Lung (tissue), 12 donors: ENCODE measurements around the gene CTTNBP2. TPM values are rescaled to one million over a fixed set of nuclear protein-coding genes. Genes with fewer than 3 reads are reported as not detected.
A peak's percentile ranks its signal among the peaks of the same experiment; 100 is the strongest.

Experiments
- ATAC-seq: fragments of 200-7000 bp; cut with Tn5 transposase; one replicate; pipeline ENCODE4 v1.9.1; 2020; ENCODE audit warnings: moderate number of reproducible peaks; ENCODE audit not compliant: insufficient read depth, low FRiP score
- DNase-seq, 3 donors: peaks; one replicate each; pipeline ENCODE4 v3.0.0-alpha.2; 2013 to 2017
- H3K27ac ChIP-seq, 2 donors: one replicate each; pipeline ENCODE4 v1.5.1; 2013; ENCODE audit warnings: mild to moderate bottlenecking in 2 of 2, moderate library complexity in 2 of 2, control low read depth in 1 of 2, inconsistent platforms in 1 of 2, low read depth in 1 of 2, low read length in 1 of 2
- H3K27me3 ChIP-seq, 3 donors: one replicate each; pipeline ENCODE4 v1.5.1; 2013; ENCODE audit warnings: low read length in 2 of 3; ENCODE audit not compliant: control insufficient read depth in 3 of 3, insufficient read depth in 3 of 3
- H3K36me3 ChIP-seq, 4 donors: one replicate each; pipeline ENCODE4 v1.5.1; 2013; ENCODE audit warnings: low read length in 4 of 4, mild to moderate bottlenecking in 1 of 4, moderate library complexity in 1 of 4; ENCODE audit not compliant: control insufficient read depth in 4 of 4, insufficient read depth in 4 of 4
- H3K4me1 ChIP-seq, 5 donors: one replicate each; pipeline ENCODE4 v1.5.1; 2013; ENCODE audit warnings: low read length in 5 of 5, mild to moderate bottlenecking in 2 of 5, moderate library complexity in 1 of 5; ENCODE audit not compliant: control insufficient read depth in 5 of 5, insufficient read depth in 5 of 5
- H3K4me3 ChIP-seq: one replicate; pipeline ENCODE4 v1.5.1; 2013; ENCODE audit warnings: mild to moderate bottlenecking, control low read depth, moderate library complexity
- H3K9ac ChIP-seq, 2 donors: one replicate each; pipeline ENCODE4 v1.5.1; 2013; ENCODE audit warnings: low read length in 2 of 2, control low read depth in 1 of 2; ENCODE audit not compliant: insufficient read depth in 1 of 2
- H3K9me3 ChIP-seq, 4 donors: one replicate each; pipeline ENCODE4 v1.5.1; 2013; ENCODE audit warnings: low read length in 3 of 4, mild to moderate bottlenecking in 1 of 4, moderate library complexity in 1 of 4; ENCODE audit not compliant: control insufficient read depth in 4 of 4, insufficient read depth in 3 of 4
- CTCF ChIP-seq: IDR thresholded peaks from 2 replicates; pipeline ENCODE4 v1.5.1; 2012; ENCODE audit warnings: mild to moderate bottlenecking; ENCODE audit errors: control extremely low read depth, extremely low read depth
- WGBS, 2 donors: extraction: QIAGEN DNeasy Blood & Tissue Kit; methylation state at CpG; one replicate each; pipeline ENCODE4 v1.1.7; 2013; 5-methylcytosine and 5-hydroxymethylcytosine counted together
- polyA plus RNA-seq, 2 donors: library from polyadenylated mRNA; stranded (reverse); fragments of 200-250 nt; gene quantifications; one replicate each; pipeline ENCODE4 v1.2.1, GENCODE V29; 2013
- total RNA-seq, 2 donors: library from RNA; depleted of rRNA in 1 of 2; stranded (reverse); fragments of >200 nt in 1 of 2; gene quantifications; one replicate each; pipeline ENCODE4 v1.2.1, GENCODE V29; 2014 to 2021
- donor health status: control.
- donor health status: control.
- donor health status: Bipolar disorder and iron deficiency.
- donor health status: healthy.
- donor health status: DM: yes; HTN: yes; CAD: no.

The CTTNBP2 gene
- total and polyA plus RNA-seq, 4 donors: 0.63 to 15.4 (median 2.4) TPM

- H3K27me3 ChIP-seq: no peaks in the 10 kb centered on the region
- no peak overlapping the region for H3K27ac ChIP-seq
- H3K4me1 ChIP-seq: peaks cover 0 to 20% (median 4%) of the 10 kb centered on the region in 5 donors
- H3K36me3 ChIP-seq: peaks cover 0 to 14% (median 0%) of the 10 kb centered on the region in 4 donors
- H3K4me3 ChIP-seq: no peak overlapping the region
- no peak overlapping the region for H3K9ac ChIP-seq
- ATAC-seq: no peak
- peak in 2 of 3 donors; percentile 34 to 36 for DNase-seq
- no peak for TF ChIP-seq CTCF
- 84 to 91% methylated on average over 4 of the region's 4 CpGs for WGBS, 2 donors
- H3K9me3 ChIP-seq: no peaks in the 10 kb centered on the region
These were observed 13.9 kb downstream of the CTTNBP2 start for GRCh38 chr7:117859246-117859812.

- H3K27me3 ChIP-seq: no peaks in the 10 kb centered on the region
- WGBS, 2 donors: 88 to 91% methylated on average over 3 of the region's 3 CpGs
- no peak overlapping the region for H3K9ac ChIP-seq
- H3K36me3 ChIP-seq: peaks cover 0 to 14% (median 0%) of the 10 kb centered on the region in 4 donors
- ATAC-seq (no peak), DNase-seq (no peak)
- no peaks in the 10 kb centered on the region for H3K9me3 ChIP-seq
- peaks cover 0 to 14% (median 3%) of the 10 kb centered on the region in 5 donors for H3K4me1 ChIP-seq
- no peak for TF ChIP-seq CTCF
- H3K27ac ChIP-seq: no peak overlapping the region
- H3K4me3 ChIP-seq: no peak overlapping the region
These were observed 14.5 kb downstream of the CTTNBP2 start for GRCh38 chr7:117858712-117859111.

GRCh38 chr7:117857718-117858117 is 15.5 kb downstream of the CTTNBP2 start:
- TF ChIP-seq CTCF: no peak
- H3K27ac ChIP-seq: no peak overlapping the region
- H3K9me3 ChIP-seq: no peaks in the 10 kb centered on the region
- no peak overlapping the region for H3K4me3 ChIP-seq
- ATAC-seq (no peak), DNase-seq (no peak)
- no peaks in the 10 kb centered on the region for H3K27me3 ChIP-seq
- H3K9ac ChIP-seq: no peak overlapping the region
- 94 to 99% methylated on average over 6 of the region's 6 CpGs for WGBS, 2 donors
- peaks cover 0 to 11% (median 3%) of the 10 kb centered on the region in 5 donors for H3K4me1 ChIP-seq
- H3K36me3 ChIP-seq: peaks cover 0 to 14% (median 0%) of the 10 kb centered on the region in 4 donors

GRCh38 chr7:117856196-117856595 is 17.0 kb downstream of the CTTNBP2 start:
- no peak for TF ChIP-seq CTCF
- Histone ChIP-seq H3K9ac (no peak overlapping the region), H3K9me3 (no peaks in the 10 kb centered on the region), H3K27me3 (no peaks in the 10 kb centered on the region), H3K4me1 (peaks cover 0 to 11% (median 3%) of the 10 kb centered on the region in 5 donors), H3K27ac (no peak overlapping the region), H3K4me3 (no peak overlapping the region), H3K36me3 (peaks cover 0 to 14% (median 0%) of the 10 kb centered on the region in 4 donors)
- DNase-seq (peak; percentile 75 to 92 (median 89)), ATAC-seq (no peak)
